Myocyte (in vitro differentiated cells): ENCODE results near the gene PSMD14. TPM values are rescaled to one million over a fixed set of nuclear protein-coding genes. Genes with fewer than 3 reads are reported as not detected.
"Not testable (repeated sequence)": the region's sequence is repeated elsewhere in the genome, so short reads cannot be mapped to it uniquely, and the experiment has no call there.

Experiments
- DNase-seq: peaks from one replicate; pipeline ENCODE4 v3.0.0-alpha.2; 2012; ENCODE audit warnings: low read depth
- total RNA-seq: library from RNA; depleted of rRNA; stranded (reverse); fragments of >200 nt; gene quantifications from 2 replicates; pipeline ENCODE4 v1.2.3, GENCODE V29; 2014

The PSMD14 gene
- total RNA-seq, 1 donor from 2014 or later = 108 TPM

- DNase-seq = no peak
Observed at GRCh38 chr2:161335626-161336025, 27.4 kb downstream of the PSMD14 start.

GRCh38 chr2:161337247-161337646 is 29.0 kb downstream of the PSMD14 start:
- DNase-seq = no peak

- DNase-seq = not testable (repeated sequence)
Observed at GRCh38 chr2:161339532-161339931, 31.3 kb downstream of the PSMD14 start.

GRCh38 chr2:161340930-161341413 is 32.7 kb downstream of the PSMD14 start:
- not testable (repeated sequence) for DNase-seq

GRCh38 chr2:161343235-161343634 is 35.0 kb downstream of the PSMD14 start:
- DNase-seq = no peak

- no peak for DNase-seq
Observed at GRCh38 chr2:161344692-161345091, 36.5 kb downstream of the PSMD14 start.

- no peak for DNase-seq
Observed at GRCh38 chr2:161351678-161352077, 43.5 kb downstream of the PSMD14 start.

GRCh38 chr2:161352719-161353118 is 44.5 kb downstream of the PSMD14 start:
- no peak for DNase-seq

- no peak for DNase-seq
Observed at GRCh38 chr2:161353543-161353942, 45.3 kb downstream of the PSMD14 start.

GRCh38 chr2:161354106-161354505 is 45.9 kb downstream of the PSMD14 start:
- no peak for DNase-seq

GRCh38 chr2:161355106-161355505 is 46.9 kb downstream of the PSMD14 start:
- no peak for DNase-seq

- DNase-seq = no peak
Observed at GRCh38 chr2:161355983-161356382, 47.8 kb downstream of the PSMD14 start.

- peak; percentile 2 for DNase-seq
Observed at GRCh38 chr2:161357097-161357496, 48.9 kb downstream of the PSMD14 start.

GRCh38 chr2:161358838-161359237 is 50.6 kb downstream of the PSMD14 start:
- no peak for DNase-seq

GRCh38 chr2:161360095-161360654 is 52.0 kb downstream of the PSMD14 start:
- DNase-seq = not testable (repeated sequence)

- no peak for DNase-seq
Observed at GRCh38 chr2:161362568-161363166, 54.4 kb downstream of the PSMD14 start.

GRCh38 chr2:161367675-161368074 is 59.5 kb downstream of the PSMD14 start:
- DNase-seq = no peak

GRCh38 chr2:161369311-161369710 is 61.1 kb downstream of the PSMD14 start:
- DNase-seq = no peak

GRCh38 chr2:161370981-161371380 is 62.8 kb downstream of the PSMD14 start:
- DNase-seq = no peak

GRCh38 chr2:161371869-161372268 is 63.6 kb downstream of the PSMD14 start:
- no peak for DNase-seq

GRCh38 chr2:161373942-161374341 is 65.7 kb downstream of the PSMD14 start:
- peak; percentile 37 for DNase-seq

GRCh38 chr2:161374446-161374845 is 66.2 kb downstream of the PSMD14 start:
- DNase-seq = no peak

GRCh38 chr2:161379740-161380139 is 71.5 kb downstream of the PSMD14 start:
- DNase-seq = no peak
